K562 (cell line): ENCODE results near the gene B3GALNT2. TPM values are rescaled to one million over a fixed set of nuclear protein-coding genes. Genes with fewer than 3 reads are reported as not detected.

Experiments
- ATF7 ChIP-seq: fragments of 450-650 bp; IDR thresholded peaks from 2 replicates; pipeline ENCODE4 v1.7.1; 2014; ENCODE audit warnings: mild to moderate bottlenecking, moderate library complexity
- CREB3 ChIP-seq: fragments of 450-650 bp; conservative IDR thresholded peaks from 2 replicates; pipeline ENCODE4 v1.6.1; 2016; ENCODE audit warnings: missing genetic modification characterization, low read depth, mild to moderate bottlenecking, missing compliant biosample characterization, moderate library complexity
- CSDE1 ChIP-seq, 2 experiments: fragments of 450-650 bp; IDR thresholded peaks; 2 replicates each; pipeline ENCODE4 v1.6.1; 2016; ENCODE audit warnings: mild to moderate bottlenecking in 1 of 2
- CXXC5 ChIP-seq: fragments of 250-450 bp; sonication (Bioruptor Pico); IDR thresholded peaks from 2 replicates; pipeline ENCODE4 v1.8.0; 2022; ENCODE audit warnings: inconsistent platforms, mild to moderate bottlenecking, moderate library complexity
- GATAD2A ChIP-seq: fragments of 450-650 bp; IDR thresholded peaks from 2 replicates; pipeline ENCODE4 v1.6.1; 2017
- HLTF ChIP-seq: fragments of 450-650 bp; IDR thresholded peaks from 2 replicates; pipeline ENCODE4 v1.6.1; 2016
- JUN ChIP-seq, 2 experiments: sonication (generic) in 1 of 2; formaldehyde crosslinking in 1 of 2; IDR thresholded peaks; 2 replicates each; pipeline versions ENCODE4 v1.6.1 to v1.8.0; 2012 to 2022; ENCODE audit warnings: borderline replicate concordance in 2 of 2, mild to moderate bottlenecking in 2 of 2, improper control_type of control experiment in 1 of 2, low read depth in 1 of 2, low read length in 1 of 2, missing genetic modification reagents in 1 of 2
- KDM4B ChIP-seq, 2 experiments: fragments of 450-650 bp in 1 of 2; sonication (generic) in 1 of 2; IDR thresholded peaks; 2 replicates each; pipeline ENCODE4 v1.6.1; 2016 to 2017; ENCODE audit warnings: borderline replicate concordance in 2 of 2, antibody characterized with exemption in 1 of 2, low read depth in 1 of 2, mild to moderate bottlenecking in 1 of 2
- KLF6 ChIP-seq: fragments of 250-450 bp; sonication (Bioruptor Pico); IDR thresholded peaks from 2 replicates; pipeline ENCODE4 v1.4.0; 2020; ENCODE audit warnings: mild to moderate bottlenecking, moderate library complexity, borderline replicate concordance
- MEF2D ChIP-seq: conservative IDR thresholded peaks from 2 replicates; pipeline ENCODE4 v1.6.1; 2016; ENCODE audit warnings: low read depth, missing genetic modification characterization, missing compliant biosample characterization
- PURB ChIP-seq: sonication (generic); formaldehyde crosslinking; IDR thresholded peaks from 2 replicates; pipeline ENCODE4 v1.9.0; 2021; ENCODE audit warnings: low read depth, mild to moderate bottlenecking, missing genetic modification reagents
- RBM25 ChIP-seq: fragments of 200-400 bp; formaldehyde crosslinking; IDR thresholded peaks from 2 replicates; pipeline ENCODE4 v1.6.1; 2018; ENCODE audit warnings: low read length, low read depth, moderate library complexity; ENCODE audit not compliant: severe bottlenecking
- RHOXF2B ChIP-seq: fragments of 250-450 bp; sonication (Bioruptor Pico); conservative IDR thresholded peaks from 2 replicates; pipeline ENCODE4 v1.5.1; 2021
- SMAD4 ChIP-seq: fragments of 250-450 bp; sonication (Bioruptor Pico); conservative IDR thresholded peaks from 2 replicates; pipeline ENCODE4 v1.8.0; 2021; ENCODE audit warnings: inconsistent platforms, mild to moderate bottlenecking, moderate library complexity
- ZKSCAN8 ChIP-seq: fragments of 200-800 bp; sonication (Bioruptor generic); IDR thresholded peaks from 2 replicates; pipeline ENCODE4 v1.6.1; 2016; ENCODE audit warnings: missing genetic modification characterization, missing compliant biosample characterization
- ZNF384 ChIP-seq: IDR thresholded peaks from 2 replicates; pipeline ENCODE4 v1.6.1; 2012; ENCODE audit warnings: low read depth, low read length, improper control_type of control experiment
- ZNF76 ChIP-seq: fragments of 250-450 bp; sonication (Bioruptor Pico); IDR thresholded peaks from 2 replicates; pipeline ENCODE4 v1.4.0; 2020; ENCODE audit warnings: mild to moderate bottlenecking, moderate library complexity, borderline replicate concordance
- ZNF778 ChIP-seq: fragments of 450-650 bp; formaldehyde crosslinking; IDR thresholded peaks from 2 replicates; pipeline ENCODE4 v1.4.0; 2020; ENCODE audit warnings: mild to moderate bottlenecking, moderate library complexity
- polyA plus RNA-seq, 8 experiments: library from polyadenylated mRNA; depleted of rRNA in 4 of 8; stranded (reverse) in 5 of 8; unstranded in 3 of 8; fragments of >200 nt; fragmentation: Nextera tagmentation in 2 of 8; fragmentation: Illumina TruSeq in 1 of 8; extraction: Ambion mirVana in 2 of 8; extraction: Trizol in 1 of 8; gene quantifications; 2 replicates each; pipeline versions ENCODE4 v1.2.1 to v1.2.3, GENCODE V29; 2011 to 2014; ENCODE audit warnings: inconsistent platforms in 1 of 8, missing spikeins in 1 of 8
- total RNA-seq, 7 experiments: library from RNA; depleted of rRNA in 6 of 7; stranded (reverse); fragments of >200 nt in 6 of 7; fragmentation: Illumina TruSeq in 2 of 7; extraction: Trizol in 2 of 7; gene quantifications; 2 replicates each; pipeline versions ENCODE4 v1.2.1 to v1.2.3, GENCODE V29; 2011 to 2021; ENCODE audit warnings: low replicate concordance in 1 of 7
- TF ChIP-seq, protein P1 (sequence below): fragments of 150-350 bp; IDR thresholded peaks from 2 replicates; pipeline ENCODE4 v1.6.1; 2014; ENCODE audit warnings: low read depth, mild to moderate bottlenecking, low read length, borderline replicate concordance
- TF ChIP-seq, protein P2 (sequence below): sonication (generic); formaldehyde crosslinking; IDR thresholded peaks from 2 replicates; pipeline ENCODE4 v1.8.0; 2022; ENCODE audit warnings: mild to moderate bottlenecking, low read depth, missing genetic modification reagents

The B3GALNT2 gene
- total and polyA plus RNA-seq, 9 of the 15 experiments (the other 6 are each of a cell fraction or from before 2014, with no cell fraction given) = 2.0 to 31.7 (median 22.9) TPM

DNA sequence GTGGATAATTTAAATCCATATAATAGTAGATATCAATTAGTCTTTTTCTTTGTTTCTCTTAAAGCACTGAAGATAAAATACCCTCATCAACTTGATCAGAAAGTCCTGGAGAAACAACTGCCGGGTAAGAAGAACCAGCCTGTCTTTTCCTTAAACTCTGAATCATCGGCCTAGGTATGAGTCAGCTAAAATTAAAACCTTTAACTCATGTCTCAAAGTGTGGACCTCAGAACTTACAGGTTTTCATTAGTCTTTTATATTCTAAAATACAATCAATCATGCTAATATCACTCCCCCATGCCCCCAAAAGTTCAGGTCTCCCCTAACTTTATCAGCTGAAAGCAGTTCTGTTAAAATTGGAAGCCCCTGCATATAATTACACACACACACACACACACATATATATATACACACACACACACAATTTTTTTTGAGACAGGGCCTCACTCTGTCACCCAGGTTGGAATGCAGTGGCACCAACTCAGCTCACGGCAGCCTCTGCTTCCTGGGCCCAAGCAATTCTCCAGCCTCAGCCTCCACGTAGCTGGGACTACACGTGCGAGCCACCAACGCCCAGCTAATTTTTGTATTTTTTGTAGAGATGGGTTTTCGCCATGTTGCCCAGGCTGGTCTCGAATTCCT is 61.3 kb downstream of the B3GALNT2 start (continued):
- 0 out of 2 replicates have a peak, but pooled peaks have one; percentile 27 for TF ChIP-seq ZKSCAN8 (CRISPR knock-in tag)
- TF ChIP-seq ZNF384 = no peak
- 0 out of 2 replicates have a peak, but pooled peaks have one; percentile 14 for TF ChIP-seq HLTF
- TF ChIP-seq RHOXF2B = no peak
- TF ChIP-seq, protein P1, sequence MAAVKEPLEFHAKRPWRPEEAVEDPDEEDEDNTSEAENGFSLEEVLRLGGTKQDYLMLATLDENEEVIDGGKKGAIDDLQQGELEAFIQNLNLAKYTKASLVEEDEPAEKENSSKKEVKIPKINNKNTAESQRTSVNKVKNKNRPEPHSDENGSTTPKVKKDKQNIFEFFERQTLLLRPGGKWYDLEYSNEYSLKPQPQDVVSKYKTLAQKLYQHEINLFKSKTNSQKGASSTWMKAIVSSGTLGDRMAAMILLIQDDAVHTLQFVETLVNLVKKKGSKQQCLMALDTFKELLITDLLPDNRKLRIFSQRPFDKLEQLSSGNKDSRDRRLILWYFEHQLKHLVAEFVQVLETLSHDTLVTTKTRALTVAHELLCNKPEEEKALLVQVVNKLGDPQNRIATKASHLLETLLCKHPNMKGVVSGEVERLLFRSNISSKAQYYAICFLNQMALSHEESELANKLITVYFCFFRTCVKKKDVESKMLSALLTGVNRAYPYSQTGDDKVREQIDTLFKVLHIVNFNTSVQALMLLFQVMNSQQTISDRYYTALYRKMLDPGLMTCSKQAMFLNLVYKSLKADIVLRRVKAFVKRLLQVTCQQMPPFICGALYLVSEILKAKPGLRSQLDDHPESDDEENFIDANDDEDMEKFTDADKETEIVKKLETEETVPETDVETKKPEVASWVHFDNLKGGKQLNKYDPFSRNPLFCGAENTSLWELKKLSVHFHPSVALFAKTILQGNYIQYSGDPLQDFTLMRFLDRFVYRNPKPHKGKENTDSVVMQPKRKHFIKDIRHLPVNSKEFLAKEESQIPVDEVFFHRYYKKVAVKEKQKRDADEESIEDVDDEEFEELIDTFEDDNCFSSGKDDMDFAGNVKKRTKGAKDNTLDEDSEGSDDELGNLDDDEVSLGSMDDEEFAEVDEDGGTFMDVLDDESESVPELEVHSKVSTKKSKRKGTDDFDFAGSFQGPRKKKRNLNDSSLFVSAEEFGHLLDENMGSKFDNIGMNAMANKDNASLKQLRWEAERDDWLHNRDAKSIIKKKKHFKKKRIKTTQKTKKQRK = no peak
- TF ChIP-seq SMAD4 (CRISPR knock-in tag) = 0 out of 2 replicates have a peak, but pooled peaks have one; percentile 42
- peak; percentile 51; the same call in 1 of the 2 replicates for TF ChIP-seq JUN (IDR thresholded peaks at IDR 0.05; ENCODE audit: borderline replicate concordance, low read depth, low read length)
- no peak for TF ChIP-seq JUN (CRISPR knock-in tag; IDR thresholded peaks at IDR 0.05; ENCODE audit: borderline replicate concordance)
- no peak for TF ChIP-seq RBM25
- 0 out of 2 replicates have a peak, but pooled peaks have one; percentile 27 for TF ChIP-seq CREB3
- no peak for TF ChIP-seq ZNF778 (CRISPR knock-in tag)
- no peak; the same call in 1 of the 2 replicates for TF ChIP-seq MEF2D (tag)
- TF ChIP-seq GATAD2A = no peak
- TF ChIP-seq CXXC5 (CRISPR knock-in tag) = peak; percentile 30
- no peak for TF ChIP-seq PURB (CRISPR knock-in tag)
- peak; percentile 23; the same call in 1 of the 2 replicates for TF ChIP-seq ATF7
- TF ChIP-seq CSDE1 (IDR thresholded peaks at IDR 0.05) = no peak
- TF ChIP-seq KDM4B (IDR thresholded peaks at IDR 0.05; ENCODE audit: borderline replicate concordance in 2 of 2, low read depth in 1 of 2) = no peak
- TF ChIP-seq, protein P2, sequence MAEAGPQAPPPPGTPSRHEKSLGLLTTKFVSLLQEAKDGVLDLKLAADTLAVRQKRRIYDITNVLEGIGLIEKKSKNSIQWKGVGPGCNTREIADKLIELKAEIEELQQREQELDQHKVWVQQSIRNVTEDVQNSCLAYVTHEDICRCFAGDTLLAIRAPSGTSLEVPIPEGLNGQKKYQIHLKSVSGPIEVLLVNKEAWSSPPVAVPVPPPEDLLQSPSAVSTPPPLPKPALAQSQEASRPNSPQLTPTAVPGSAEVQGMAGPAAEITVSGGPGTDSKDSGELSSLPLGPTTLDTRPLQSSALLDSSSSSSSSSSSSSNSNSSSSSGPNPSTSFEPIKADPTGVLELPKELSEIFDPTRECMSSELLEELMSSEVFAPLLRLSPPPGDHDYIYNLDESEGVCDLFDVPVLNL (CRISPR knock-in tag) = no peak
- no peak for TF ChIP-seq KLF6
- TF ChIP-seq ZNF76 (CRISPR knock-in tag) = no peak
